Myocyte (in vitro differentiated cells): ENCODE results near the gene FKBP1B. TPM values are rescaled to one million over a fixed set of nuclear protein-coding genes. Genes with fewer than 3 reads are reported as not detected.
"Not testable (repeated sequence)": the region's sequence is repeated elsewhere in the genome, so short reads cannot be mapped to it uniquely, and the experiment has no call there.

ENCODE experiments used
- DNase-seq: peaks from one replicate; pipeline ENCODE4 v3.0.0-alpha.2; 2012; ENCODE audit warnings: low read depth
- total RNA-seq: library from RNA; depleted of rRNA; stranded (reverse); fragments of >200 nt; gene quantifications from 2 replicates; pipeline ENCODE4 v1.2.3, GENCODE V29; 2014

The FKBP1B gene
- total RNA-seq, 1 donor from 2014 or later = 2.0 TPM

GRCh38 chr2:24100732-24101131 is 51.2 kb downstream of the FKBP1B start:
- not testable (repeated sequence) for DNase-seq

DNA sequence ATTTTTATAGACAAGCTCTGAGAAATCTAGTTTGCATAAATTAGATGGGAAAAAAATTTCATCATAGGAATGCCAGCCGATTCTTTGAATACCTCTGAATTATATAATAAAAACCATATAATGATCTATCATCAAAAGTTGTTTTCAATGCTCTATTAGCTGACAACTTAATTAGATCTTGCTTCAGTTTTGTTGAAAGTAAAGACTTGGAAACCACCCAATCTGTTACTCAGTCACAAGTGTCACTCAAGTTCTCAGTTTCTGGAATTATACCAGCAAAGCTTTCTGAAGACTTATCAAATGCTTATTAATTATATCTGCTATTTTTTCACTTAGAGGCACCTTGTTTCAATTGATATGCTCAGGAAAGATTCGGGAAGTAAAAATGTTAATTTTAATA is 52.5 kb downstream of the FKBP1B start:
- DNase-seq = no peak

DNA sequence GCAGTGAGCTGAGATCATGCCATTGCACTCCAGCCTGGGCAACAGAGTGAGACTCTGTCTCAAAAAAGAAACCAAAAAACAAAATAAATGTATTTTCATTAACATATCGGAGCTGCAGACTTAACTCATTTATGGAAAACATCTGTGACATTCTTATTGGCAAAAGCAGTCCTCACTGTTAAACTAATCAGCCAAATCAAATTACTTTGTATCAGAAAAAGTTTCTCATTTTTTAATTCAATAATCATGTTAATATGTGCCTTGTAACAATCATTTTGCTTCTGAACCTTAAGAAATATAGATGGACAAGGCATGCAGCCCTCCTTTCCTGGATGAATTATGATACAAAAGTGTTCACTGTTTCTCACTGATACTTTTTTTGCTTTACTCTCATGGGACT is 53.1 kb downstream of the FKBP1B start:
- DNase-seq = no peak

DNA sequence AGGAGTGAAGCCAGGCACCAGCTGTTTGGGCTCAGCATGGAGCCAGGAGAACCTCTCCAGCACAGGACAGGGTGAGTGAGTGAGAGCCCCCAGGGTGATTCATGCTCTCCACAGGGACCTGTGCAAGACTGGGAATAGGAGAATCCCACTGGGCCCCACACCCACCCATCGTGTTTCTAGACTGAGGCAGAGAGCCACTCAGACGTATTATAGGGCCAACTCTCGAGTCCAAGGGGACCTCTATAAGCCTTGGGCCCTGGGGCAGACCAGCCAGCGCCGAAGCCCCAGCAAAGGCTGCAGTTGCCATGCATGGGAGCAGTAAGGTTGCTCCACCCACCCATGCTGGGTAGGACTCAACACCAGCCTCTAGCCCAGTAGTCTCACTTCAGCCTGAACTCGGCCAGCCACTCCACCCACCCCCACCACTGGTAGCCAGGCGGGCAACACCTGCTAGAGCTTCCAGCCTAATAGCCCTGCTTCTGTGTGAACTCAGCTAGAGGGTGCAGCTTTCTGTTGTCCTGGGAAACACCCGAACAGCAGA is 54.6 kb downstream of the FKBP1B start:
- DNase-seq = no peak

DNA sequence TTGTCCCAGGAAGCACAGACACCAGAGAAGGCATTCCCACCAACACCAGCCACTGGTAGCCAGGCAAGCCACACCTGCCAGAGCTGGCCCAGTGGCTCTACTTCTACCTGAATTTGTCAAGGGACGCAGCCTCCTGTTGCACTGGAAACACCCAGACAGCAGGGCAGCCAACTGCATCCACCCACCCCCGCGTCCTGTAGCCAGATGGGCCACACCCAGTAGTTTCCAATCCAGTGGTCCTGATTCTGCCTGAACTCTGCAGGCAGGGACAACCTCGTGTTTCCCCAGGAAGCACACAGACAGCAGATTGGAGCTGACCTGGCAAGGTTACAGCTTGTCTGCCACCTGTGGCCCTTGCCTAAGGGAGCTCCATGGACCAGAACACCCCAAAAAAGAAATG is 55.4 kb downstream of the FKBP1B start:
- DNase-seq = no peak

- DNase-seq = no peak
Observed at GRCh38 chr2:24105816-24106215, 56.3 kb downstream of the FKBP1B start.

- DNase-seq = no peak
Observed at GRCh38 chr2:24106786-24107185, 57.2 kb downstream of the FKBP1B start.

DNA sequence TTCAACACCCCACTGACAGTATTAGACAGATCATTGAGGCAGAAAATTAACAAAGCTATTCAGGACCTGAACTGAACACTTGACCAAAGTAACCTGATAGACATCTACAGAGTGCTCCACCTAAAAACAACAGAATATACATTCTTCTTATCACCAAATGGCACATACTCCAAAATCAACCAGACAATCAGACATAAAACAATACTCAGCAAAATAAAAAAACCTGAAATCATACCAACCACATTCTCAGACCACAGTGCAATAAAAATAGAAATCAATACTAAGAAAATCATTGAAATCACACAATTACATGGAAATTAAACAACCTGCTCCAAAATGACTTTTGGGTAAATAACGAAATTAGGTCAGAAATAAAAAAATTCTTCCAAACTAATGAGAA is 57.8 kb downstream of the FKBP1B start:
- no peak for DNase-seq

- not testable (repeated sequence) for DNase-seq
Observed at GRCh38 chr2:24109431-24109830, 59.9 kb downstream of the FKBP1B start.

DNA sequence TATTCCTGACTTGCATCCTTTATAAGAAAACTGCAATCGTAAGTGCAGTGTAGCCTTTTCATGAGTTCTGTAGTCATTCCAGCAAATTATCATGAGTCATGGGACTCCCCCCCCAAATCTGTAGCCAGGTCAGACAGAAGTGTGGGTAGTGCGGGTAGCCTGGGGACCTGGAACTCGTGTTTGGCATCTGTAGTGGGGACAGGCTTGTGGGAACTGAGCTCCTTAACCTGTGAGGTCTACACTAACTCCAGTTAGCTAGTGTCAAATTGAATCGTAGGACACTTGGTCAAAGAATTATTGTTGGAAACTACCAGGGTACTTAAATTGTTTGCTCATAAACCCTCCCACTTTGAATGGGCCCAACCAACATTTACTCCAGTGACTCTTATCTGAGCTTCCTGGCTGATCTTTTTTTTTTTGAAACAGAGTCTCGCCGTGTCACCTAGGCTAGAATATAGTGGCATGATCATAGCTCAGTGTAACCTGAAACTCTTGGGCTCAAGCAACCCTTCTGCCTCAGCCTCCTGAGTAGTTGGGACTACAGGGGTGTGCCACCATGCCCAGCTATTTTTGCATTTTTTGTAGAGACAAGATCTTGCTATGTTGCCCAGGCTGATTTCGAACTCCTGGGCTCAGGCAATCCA is 61.2 kb downstream of the FKBP1B start:
- DNase-seq = no peak

- peak; percentile 52 for DNase-seq
Observed at GRCh38 chr2:24111407-24111901, 61.9 kb downstream of the FKBP1B start.

Other genes starting within 250 kb of the FKBP1B start
- 22.9 and 36.1 TPM in 2 replicates for gene ATAD2B, start 122.6 kb upstream of the FKBP1B start, total RNA-seq
- 13.0 and 15.6 TPM in 2 replicates for gene UBXN2A, start 109.3 kb upstream of the FKBP1B start, total RNA-seq
- 0.16 TPM in 1 of 2 replicates, not detected in the other for gene MFSD2B, start 39.7 kb upstream of the FKBP1B start, total RNA-seq
- gene WDCP, start 2.4 kb upstream of the FKBP1B start, total RNA-seq = 11.3 and 11.9 TPM in 2 replicates
- gene SF3B6, start 26.6 kb downstream of the FKBP1B start, total RNA-seq = 89.0 and 92.9 TPM in 2 replicates
- 61.8 and 66.8 TPM in 2 replicates for gene TP53I3, start 35.1 kb downstream of the FKBP1B start, total RNA-seq
- gene PFN4, start 73.6 kb downstream of the FKBP1B start, total RNA-seq = 1.1 and 2.1 TPM in 2 replicates
- gene FAM228B, start 73.7 kb downstream of the FKBP1B start, total RNA-seq = 5.9 and 6.2 TPM in 2 replicates
- not detected in 2 replicates for gene FAM228A, start 125.3 kb downstream of the FKBP1B start, total RNA-seq